RWPE2 (cell line): Measurements from ENCODE around the gene RPS6KA4.

ENCODE experiments used
- ATAC-seq: fragments of 200-7000 bp; cut with Tn5 transposase; 3 replicates; pipeline ENCODE4 v1.9.1; 2021; ENCODE audit warnings: low read depth
- DNase-seq: peaks from one replicate; pipeline ENCODE4 v3.0.0-alpha.2; 2020; ENCODE audit warnings: low spot score
- H3K27ac ChIP-seq: fragments of 450-650 bp; 2 replicates; pipeline ENCODE4 v1.5.1; 2017; ENCODE audit warnings: mild to moderate bottlenecking; ENCODE audit not compliant: poor library complexity, severe bottlenecking
- H3K27me3 ChIP-seq: fragments of 250-450 bp; sonication (Bioruptor Pico); 2 replicates; pipeline ENCODE4 v1.5.1; 2021; ENCODE audit warnings: mild to moderate bottlenecking, moderate library complexity; ENCODE audit not compliant: insufficient read depth, poor library complexity, severe bottlenecking
- H3K36me3 ChIP-seq: fragments of 250-450 bp; sonication (Bioruptor Pico); 2 replicates; pipeline ENCODE4 v1.5.1; 2020; ENCODE audit warnings: low read depth, mild to moderate bottlenecking, moderate library complexity
- H3K4me1 ChIP-seq: fragments of 250-450 bp; sonication (Bioruptor Pico); 2 replicates; pipeline ENCODE4 v1.5.1; 2021; ENCODE audit warnings: mild to moderate bottlenecking, moderate library complexity; ENCODE audit not compliant: insufficient read depth, poor library complexity, severe bottlenecking
- H3K4me3 ChIP-seq: fragments of 250-450 bp; sonication (Bioruptor Pico); 2 replicates; pipeline ENCODE4 v1.5.1; 2021; ENCODE audit warnings: mild to moderate bottlenecking, moderate library complexity; ENCODE audit not compliant: severe bottlenecking
- H3K9me3 ChIP-seq: fragments of 250-450 bp; sonication (Bioruptor Pico); 2 replicates; pipeline ENCODE4 v1.5.1; 2021; ENCODE audit warnings: mild to moderate bottlenecking, moderate library complexity; ENCODE audit not compliant: severe bottlenecking
- TF ChIP-seq, protein P1 (sequence below): fragments of 450-650 bp; IDR thresholded peaks from one replicate; pipeline ENCODE4 v1.5.1; 2017; ENCODE audit warnings: mild to moderate bottlenecking, moderate library complexity; ENCODE audit not compliant: poor library complexity, severe bottlenecking

RPS6KA4 gene

DNA sequence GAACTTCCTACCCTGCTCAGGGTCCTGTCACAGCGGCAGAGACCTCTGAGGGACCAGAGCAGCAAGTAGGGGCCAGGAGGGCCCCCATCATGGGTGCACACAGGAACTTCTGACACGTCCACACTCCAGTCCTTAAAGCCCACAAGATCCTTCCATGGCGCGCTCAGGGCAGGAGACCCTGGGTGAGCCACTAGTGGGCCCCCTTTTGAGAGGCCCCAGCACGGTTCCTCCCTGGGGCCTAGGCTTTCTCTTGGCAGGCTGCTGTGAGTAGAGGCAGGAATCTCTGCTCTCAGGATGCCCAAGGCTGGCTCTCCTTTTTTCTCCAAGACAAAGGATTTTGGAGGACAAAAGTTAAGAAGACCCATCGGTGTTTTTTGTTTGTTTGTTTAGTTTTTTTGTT, 22.4 kb downstream of the RPS6KA4 start:
- Histone ChIP-seq H3K27me3 (no peaks in the 10 kb centered on the region), H3K4me3 (no peak overlapping the region), H3K27ac (no peak overlapping the region), H3K9me3 (no peaks in the 10 kb centered on the region), H3K4me1 (no peaks in the 10 kb centered on the region), H3K36me3 (no peaks in the 10 kb centered on the region)
- TF ChIP-seq, protein P1, sequence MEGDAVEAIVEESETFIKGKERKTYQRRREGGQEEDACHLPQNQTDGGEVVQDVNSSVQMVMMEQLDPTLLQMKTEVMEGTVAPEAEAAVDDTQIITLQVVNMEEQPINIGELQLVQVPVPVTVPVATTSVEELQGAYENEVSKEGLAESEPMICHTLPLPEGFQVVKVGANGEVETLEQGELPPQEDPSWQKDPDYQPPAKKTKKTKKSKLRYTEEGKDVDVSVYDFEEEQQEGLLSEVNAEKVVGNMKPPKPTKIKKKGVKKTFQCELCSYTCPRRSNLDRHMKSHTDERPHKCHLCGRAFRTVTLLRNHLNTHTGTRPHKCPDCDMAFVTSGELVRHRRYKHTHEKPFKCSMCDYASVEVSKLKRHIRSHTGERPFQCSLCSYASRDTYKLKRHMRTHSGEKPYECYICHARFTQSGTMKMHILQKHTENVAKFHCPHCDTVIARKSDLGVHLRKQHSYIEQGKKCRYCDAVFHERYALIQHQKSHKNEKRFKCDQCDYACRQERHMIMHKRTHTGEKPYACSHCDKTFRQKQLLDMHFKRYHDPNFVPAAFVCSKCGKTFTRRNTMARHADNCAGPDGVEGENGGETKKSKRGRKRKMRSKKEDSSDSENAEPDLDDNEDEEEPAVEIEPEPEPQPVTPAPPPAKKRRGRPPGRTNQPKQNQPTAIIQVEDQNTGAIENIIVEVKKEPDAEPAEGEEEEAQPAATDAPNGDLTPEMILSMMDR: no peak
- ATAC-seq: no peak
- DNase-seq: no peak

DNA sequence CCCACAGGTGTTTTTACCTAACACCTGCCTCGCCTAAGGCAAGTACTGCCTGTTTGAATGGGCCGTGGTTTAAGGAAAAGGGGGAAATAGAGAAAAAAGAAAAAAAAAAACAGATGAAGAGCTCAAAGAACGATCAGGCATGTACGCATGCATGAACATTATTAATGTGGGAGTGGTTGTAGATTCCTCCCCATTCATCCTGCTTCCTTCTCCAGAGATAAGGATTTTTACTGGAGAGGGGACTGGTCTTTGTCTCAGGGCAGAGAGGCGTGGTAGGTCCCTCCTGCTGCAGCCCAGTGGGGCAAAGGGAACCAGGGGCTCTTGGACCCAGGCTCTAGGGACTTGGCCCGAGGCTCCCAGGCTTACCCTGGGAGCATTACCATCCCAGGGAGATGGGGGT, 23.1 kb downstream of the RPS6KA4 start:
- H3K4me3 ChIP-seq: no peak overlapping the region

DNA sequence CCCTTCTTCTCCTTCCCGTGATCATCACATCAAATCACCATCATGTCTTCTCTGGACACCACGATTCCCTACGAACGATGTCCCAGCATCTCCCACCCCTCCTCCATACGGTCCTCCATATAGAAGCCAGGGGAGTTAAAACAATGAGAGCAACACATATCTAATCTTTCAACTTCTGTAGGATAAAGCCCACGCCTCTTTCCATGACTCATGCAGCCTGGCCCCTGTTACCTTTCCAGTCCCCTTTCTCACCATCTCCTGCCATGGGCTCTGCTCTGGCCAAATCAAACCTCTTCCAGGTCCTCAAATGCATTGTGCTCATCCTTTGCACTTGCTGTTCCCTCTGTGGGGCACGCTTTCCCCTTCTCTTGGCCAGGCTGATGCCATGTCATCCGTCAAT, 23.6 kb downstream of the RPS6KA4 start:
- no peak overlapping the region for H3K4me3 ChIP-seq
- no peaks in the 10 kb centered on the region for H3K4me1 ChIP-seq
- ATAC-seq (no peak), DNase-seq (no peak)
- no peaks in the 10 kb centered on the region for H3K36me3 ChIP-seq
- H3K27ac ChIP-seq: no peak overlapping the region
- no peaks in the 10 kb centered on the region for H3K9me3 ChIP-seq
- TF ChIP-seq, protein P1: no peak
- no peaks in the 10 kb centered on the region for H3K27me3 ChIP-seq

More for the DNA sequence above, 23.1 kb downstream of the RPS6KA4 start:
- no peak for ATAC-seq
- no peaks in the 10 kb centered on the region for H3K9me3 ChIP-seq
- TF ChIP-seq, protein P1: no peak
- no peak overlapping the region for H3K27ac ChIP-seq
- no peak for DNase-seq
- H3K4me1 ChIP-seq: no peaks in the 10 kb centered on the region
- H3K27me3 ChIP-seq: no peaks in the 10 kb centered on the region
- no peaks in the 10 kb centered on the region for H3K36me3 ChIP-seq

DNA sequence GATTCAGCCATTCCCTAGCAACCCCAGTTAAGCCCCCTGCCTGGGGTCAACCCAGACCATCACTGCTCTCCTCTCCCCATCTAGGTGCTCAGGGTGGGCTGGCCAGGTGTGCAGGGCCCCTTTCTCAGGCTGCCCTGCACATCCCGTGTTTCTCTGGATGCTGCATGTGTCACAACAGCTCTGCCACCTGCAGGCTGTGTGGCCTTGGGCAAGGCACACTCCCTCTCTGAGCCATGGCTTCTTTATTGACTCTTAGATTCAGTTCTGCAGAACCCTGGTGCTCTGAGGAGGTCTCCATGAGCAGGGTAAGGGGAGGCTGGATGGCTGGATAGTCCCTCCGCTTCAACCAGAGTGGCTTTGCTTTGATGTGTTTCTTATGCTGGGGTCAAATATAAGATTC, 24.6 kb downstream of the RPS6KA4 start:
- TF ChIP-seq, protein P1: no peak
- Histone ChIP-seq H3K9me3 (no peaks in the 10 kb centered on the region), H3K4me3 (no peak overlapping the region)

DNA sequence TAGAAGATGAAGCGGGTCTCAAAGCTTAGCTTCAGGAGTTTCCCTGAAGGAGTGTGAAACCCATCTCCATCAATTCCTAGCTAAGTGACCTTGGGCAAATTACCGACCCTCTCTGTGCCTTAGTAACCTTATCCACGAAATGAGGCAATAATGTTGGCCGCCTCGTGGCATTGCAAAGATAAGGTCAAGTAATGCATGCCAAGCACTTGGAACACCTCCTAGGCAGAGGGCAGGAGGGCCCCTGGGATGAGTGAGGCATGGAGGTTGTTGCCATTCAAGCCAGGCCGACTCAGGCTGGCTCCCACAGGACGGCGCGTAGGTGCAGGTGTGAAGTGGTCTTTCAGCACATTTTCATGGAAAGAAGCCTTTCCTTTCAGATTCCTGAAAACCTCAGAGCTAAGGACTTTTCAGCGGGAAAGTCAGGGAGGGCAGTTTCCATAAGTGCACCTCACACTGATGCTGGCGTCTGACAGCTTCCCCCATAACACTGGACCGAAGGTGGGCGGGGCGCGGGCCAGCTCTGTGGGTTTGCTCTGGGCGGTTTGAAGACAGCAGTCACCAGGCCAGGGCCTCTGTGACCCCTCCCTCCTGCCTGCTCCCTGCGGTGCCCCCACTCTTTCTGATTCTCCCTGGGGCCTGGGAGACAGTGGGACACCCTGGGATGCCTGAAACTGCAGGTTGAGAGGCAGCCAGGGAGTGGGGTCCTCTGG, 25.2 kb downstream of the RPS6KA4 start:
- TF ChIP-seq, protein P1: no peak
- Histone ChIP-seq H3K4me1 (no peaks in the 10 kb centered on the region), H3K9me3 (no peaks in the 10 kb centered on the region), H3K27me3 (no peaks in the 10 kb centered on the region), H3K27ac (no peak overlapping the region), H3K36me3 (no peaks in the 10 kb centered on the region), H3K4me3 (no peak overlapping the region)
- ATAC-seq (no peak; the same call in 2 of the 3 replicates), DNase-seq (no peak)

More for the DNA sequence above, 24.6 kb downstream of the RPS6KA4 start:
- no peaks in the 10 kb centered on the region for H3K27me3 ChIP-seq
- DNase-seq (no peak), ATAC-seq (no peak)
- H3K27ac ChIP-seq: no peak overlapping the region
- H3K36me3 ChIP-seq: no peaks in the 10 kb centered on the region
- H3K4me1 ChIP-seq: no peaks in the 10 kb centered on the region
